Stimulated activated CD8-positive, alpha-beta memory T cell treated with anti-CD3 and anti-CD28 coated beads, Interleukin-7, amount 100 ng/mL, for 48 hours (primary cell): ENCODE data around the gene NFE2L2.
"Not testable (repeated sequence)": the region's sequence is repeated elsewhere in the genome, so short reads cannot be mapped to it uniquely, and the experiment has no call there.

ENCODE experiments used
- DNase-seq, 2 donors: peaks; one replicate each; pipeline ENCODE4 v3.0.0-alpha.2; 2020; ENCODE audit warnings: low read depth in 1 of 2; ENCODE audit errors: extremely low read depth in 1 of 2

Gene NFE2L2

DNA sequence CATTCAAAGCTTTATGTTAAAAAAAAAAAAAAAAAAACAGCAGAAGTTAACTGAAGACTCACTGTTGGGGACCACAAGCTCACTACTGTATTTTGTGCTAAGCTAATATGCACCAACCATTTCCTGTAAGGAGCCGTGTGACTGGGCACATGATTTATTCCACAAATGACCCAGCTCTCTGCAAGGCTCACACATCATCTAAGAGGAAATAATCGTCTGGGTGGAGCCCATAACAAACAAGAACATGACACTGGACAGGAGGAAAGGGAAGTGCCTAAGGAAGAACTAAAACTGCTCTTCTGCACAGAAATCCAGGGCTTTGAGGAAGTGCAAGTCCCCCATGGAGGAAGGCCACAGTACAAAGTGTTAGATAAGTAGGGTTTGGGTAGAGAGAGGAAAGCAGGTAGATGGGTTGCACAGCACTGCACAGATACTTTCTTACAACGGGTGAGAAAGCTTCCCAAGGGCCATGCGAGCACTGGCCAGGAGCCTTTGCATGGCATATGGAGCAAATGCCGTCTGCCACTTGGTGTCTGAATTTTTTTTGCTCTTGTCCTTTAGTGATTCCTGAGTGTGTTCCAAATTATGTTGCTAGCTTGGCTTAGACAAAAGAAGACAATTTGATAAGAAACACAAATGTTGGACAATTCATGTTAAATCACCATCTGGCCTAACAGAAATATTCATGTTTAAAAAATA is 24.4 kb downstream of the NFE2L2 start:
- DNase-seq, result no peak

DNA sequence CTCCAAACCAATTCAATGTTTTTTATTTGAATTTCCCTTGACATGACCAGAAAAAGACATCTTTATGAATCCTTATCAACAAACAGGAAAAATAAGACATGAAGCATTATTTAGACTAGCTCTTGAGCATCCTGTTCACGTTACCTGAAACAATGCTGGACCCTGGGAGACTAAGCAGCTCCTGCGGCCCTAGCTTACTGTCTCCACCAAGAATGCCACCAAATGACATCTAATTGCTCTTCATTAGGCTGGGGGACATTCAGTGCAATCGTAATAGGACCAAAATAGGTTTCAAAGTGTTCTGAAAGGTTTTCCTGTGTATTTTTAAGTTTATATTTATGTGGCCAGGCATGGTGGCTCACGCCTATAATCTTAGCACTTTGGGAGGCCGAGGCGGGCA is 25.5 kb downstream of the NFE2L2 start:
- no peak for DNase-seq

DNA sequence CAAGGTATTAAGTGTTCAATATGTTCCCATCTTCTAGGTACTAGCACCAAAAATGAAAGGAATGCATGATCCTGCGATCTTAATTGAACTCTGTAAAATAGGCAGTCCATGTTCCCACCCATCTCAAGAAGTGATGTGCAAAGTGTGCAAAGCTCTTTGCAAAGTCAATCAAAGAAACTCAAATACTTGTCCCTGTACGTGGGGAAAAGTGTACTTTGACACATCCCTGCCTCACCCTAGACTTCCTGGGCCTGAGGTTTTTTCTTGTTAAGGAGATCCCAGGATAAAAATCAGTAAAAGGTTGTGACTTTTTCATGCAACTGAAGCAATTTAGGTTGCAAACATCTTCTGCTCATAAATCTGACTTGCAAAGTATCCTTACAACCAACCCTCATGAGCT is 26.6 kb downstream of the NFE2L2 start:
- no peak for DNase-seq

DNA sequence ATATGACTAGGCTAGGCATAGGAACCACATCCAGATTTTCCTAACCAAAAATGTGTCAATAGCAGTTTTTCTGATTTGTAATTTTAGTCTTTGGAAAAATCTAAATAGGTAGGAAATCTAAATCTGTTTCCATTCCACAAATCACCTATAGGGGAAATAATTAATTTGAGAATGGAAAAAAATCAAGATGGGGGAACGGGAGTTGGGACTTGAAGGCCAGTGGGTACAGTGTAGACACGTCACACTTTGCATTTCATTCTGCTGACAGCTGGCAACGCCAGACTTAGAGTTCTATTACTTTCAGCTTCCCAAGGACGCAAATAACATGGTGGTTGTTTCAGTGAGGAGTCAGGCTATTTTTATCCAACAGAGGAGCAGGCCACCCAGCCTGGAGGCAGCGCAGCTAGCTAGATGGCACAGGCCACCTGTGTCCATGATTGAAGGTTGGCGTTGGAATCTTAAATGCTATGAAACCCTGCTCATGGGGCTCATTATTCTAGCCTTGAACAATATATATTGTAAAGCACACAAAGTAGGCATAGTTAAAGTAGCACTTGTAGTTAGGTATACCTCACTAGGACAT is 28.6 kb downstream of the NFE2L2 start:
- no peak for DNase-seq

GRCh38 chr2:177234267-177234666 is 30.3 kb downstream of the NFE2L2 start:
- DNase-seq, result no peak

GRCh38 chr2:177232098-177232704 is 32.3 kb downstream of the NFE2L2 start:
- DNase-seq, result no peak

DNA sequence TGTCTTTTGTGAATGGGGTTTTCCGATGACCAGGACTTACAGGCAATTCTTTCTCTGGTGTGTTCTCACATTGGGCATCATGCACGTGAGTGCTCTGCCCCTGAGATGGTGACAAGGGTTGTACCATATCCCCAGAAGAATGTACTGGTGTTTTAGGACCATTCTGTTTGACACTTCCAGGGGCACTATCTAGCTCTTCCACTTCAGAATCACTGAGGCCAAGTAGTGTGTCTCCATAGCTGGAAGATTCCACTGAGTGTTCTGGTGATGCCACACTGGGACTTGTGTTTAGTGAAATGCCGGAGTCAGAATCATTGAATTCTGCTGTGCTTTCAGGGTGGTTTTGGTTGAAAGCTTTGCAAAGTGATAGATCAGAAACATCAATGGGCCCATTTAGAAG is 33.3 kb downstream of the NFE2L2 start:
- no peak for DNase-seq

GRCh38 chr2:177229442-177230242 is 34.9 kb downstream of the NFE2L2 start:
- no peak for DNase-seq

DNA sequence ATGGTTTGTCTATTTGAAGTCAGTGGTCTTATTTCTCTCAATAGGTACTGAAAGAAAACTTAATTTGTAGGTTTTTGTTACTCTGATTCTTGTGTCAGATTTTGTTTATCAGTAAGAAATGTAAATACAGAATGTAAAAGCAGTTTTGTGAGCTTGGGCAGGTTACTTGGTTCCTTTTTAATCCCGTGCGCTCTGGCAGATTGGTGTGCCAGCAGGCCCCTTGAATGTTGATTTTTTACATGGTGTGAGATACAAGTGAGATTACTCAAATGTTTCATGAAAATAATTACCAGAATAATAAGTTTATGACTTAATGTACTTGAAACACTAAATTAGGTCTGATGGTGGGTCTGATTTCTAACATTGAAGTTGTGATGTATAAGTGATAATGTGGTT is 38.6 kb downstream of the NFE2L2 start:
- no peak for DNase-seq

GRCh38 chr2:177223436-177223835 is 41.1 kb downstream of the NFE2L2 start:
- not testable (repeated sequence) for DNase-seq

DNA sequence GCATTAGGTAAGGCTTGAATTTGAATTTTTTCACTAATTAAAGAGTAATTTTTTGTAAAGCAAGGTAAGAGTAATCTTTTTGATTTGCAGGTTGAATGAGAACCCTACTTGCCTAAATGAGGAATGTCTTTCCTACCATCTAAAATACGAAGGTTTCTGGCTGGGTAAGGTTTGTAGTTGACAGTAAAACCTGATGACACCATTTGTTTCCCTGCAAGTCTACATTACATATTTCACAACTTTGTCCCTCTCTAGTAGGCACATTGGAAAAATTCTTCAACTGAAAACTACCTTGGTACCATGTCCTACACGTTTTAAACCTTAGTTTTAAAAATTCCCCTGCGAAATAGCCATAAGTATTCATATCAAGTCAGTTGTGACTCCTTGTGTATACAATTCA is 42.6 kb downstream of the NFE2L2 start:
- DNase-seq, result no peak

DNA sequence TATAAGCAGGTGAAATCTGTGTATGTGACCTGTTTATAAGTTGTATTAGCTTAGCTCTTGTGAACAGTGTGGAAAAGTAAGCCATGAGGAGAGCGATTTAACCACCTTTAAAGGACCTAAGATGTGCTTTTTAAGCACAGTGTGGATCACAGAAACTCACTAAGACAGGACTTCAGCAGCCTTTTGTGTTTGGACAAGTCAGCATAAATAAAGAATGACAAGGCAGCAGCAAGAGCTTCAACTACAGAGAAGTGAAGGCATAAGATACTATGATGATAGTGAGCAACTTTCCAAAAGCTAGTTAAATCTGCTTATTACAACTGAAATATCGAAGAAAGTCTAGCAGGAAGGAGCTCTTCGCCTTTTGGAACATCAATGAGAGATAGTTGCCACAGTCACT is 43.0 kb downstream of the NFE2L2 start:
- DNase-seq, result no peak

DNA sequence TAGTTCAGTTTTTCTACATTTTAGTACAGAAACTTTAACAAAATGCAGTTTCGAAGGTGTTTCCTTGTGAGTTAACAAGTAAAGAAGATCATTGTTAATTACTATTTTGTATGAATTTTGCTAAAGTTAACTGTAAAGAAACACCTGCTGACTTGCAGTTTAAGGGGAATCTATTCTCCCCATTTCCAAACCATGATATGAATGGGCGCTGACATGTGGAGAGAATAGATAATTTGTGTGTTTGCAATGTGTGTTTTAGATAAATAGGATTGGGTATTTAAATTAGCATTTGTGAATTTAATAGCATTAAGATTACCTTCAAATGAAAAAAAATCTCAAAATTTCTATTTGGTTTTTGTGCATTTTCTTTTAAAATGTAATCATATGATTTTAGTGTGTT is 44.7 kb downstream of the NFE2L2 start:
- DNase-seq, result not testable (repeated sequence)

DNA sequence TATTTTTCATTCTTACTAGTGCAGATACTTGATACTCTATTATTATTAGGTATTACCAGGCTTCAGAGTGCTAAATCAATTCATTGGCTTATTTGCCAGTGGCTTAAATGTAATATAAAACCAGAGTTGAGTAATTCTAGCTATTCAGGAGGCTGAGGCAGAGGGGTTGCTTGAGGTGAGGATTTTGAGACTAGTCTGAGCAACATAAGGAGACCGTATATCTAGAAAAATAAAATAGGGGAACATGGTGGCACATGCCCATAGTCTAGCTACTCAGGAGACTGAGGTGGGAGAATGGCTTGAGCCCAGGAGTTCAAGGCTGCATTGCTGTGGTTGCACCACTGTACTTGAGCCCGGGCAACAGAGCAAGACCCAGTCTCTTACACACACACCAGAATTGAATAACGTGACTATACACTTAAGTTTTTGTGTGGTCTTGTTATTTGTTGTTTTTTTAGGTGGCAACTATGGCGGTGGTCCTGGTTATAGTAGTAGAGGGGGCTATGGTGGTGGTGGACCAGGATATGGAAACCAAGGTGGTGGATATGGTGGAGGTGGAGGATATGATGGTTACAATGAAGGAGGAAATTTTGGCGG is 47.2 kb downstream of the NFE2L2 start:
- DNase-seq, result no peak

DNA sequence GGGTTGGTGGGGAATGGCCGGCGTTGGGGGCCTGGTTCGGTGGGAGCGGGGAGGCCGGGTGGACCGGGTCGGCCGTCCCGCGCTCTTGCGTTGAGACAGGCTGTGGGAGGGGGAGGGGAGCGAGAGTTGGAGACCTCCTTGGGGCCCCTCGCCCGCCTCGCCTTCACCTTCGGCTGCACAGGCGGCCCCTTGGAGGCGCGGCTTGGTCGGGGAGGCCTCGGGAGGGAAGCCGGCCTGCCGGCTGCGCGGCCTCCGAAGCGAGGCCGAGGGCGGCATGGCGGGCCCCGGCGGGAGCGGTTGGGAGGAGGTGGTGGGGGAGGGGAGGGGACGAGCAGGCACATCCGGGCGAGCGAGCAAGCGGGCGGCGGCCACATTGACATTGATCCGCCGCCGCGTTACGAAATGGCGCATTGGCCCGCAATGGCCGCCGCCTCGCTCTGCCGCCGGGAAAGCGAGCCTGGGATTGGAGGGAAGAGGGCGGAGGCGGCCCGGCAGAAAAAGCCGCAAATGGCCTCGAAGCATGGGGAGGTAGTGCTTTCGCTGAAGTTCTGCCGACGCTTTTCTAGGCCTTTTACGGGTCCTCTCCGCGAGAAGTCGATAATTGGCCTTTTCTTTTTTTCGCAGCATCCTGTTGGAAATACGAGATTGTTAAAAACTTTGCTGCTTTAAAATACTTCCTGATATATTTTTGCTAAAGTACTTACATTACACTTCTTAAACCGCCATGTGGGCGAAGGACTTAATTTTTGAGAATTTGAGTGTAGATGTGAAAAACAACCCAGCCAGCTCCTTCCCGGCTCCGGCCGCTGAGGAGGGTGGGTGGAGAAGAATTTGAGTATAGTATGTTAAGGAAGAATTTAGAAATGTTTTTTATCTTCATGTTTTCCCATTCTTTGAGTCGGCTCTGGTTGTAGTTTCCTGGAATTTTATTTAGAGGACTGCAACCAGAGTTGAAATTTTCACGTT is 51.4 kb downstream of the NFE2L2 start:
- peak; percentile 84 to 88 for DNase-seq

GRCh38 chr2:177212106-177212890 is 52.2 kb downstream of the NFE2L2 start, which contains the start of gene HNRNPA3:
HNRNPA3 (plus strand) TSS chr2:177212794; CDS start chr2:177212800, 6 bp downstream.
- peak; percentile 98 for DNase-seq

GRCh38 chr2:177211576-177212105 is 52.9 kb downstream of the NFE2L2 start:
- DNase-seq, result no peak

DNA sequence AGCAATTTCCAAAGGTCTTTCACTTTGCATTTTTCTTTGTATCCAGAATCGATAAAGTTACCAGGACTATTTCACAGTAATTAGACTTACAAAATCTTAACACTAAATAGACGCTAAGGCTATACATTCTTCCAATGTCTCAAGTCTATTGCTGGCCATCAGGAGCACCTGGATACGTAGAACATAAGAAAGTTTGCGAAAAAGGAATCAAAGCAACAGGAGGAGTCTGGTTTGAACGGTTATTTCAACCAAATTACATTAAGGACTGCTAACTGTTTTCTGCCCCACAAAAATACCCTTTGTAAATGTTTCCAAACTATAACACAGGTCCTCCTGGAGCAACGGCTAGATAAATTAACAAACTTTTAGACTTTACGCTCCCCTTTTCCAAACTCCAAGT is 53.4 kb downstream of the NFE2L2 start:
- no peak for DNase-seq

- DNase-seq, result no peak
Observed at GRCh38 chr2:177207101-177207500, 57.4 kb downstream of the NFE2L2 start.
